Measurements from ENCODE around the gene IGFBP3.

IGFBP3 gene

DNA sequence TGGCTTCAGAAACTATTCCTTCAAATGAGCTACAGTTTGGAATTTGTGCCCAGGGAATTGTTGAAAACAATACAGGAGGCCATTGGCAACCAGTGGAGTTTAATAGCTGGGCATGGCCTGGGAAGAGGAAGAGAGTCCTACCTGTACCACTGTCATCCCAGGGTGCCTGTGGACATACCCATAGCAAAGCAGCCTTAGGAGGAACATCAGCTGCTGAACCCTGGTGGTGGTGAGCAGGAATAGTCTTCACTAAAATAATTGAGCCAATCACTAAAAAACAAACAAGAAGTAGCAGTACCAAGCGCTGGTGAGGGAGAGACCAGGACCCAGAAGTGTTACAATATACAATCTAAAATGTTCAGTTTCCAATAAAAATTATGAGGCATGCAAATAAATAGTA is 18.3 kb downstream of the IGFBP3 start:
- no peak overlapping the region for H2BK5ac ChIP-seq (ENCODE audit: low read depth, low read length, poor library complexity, severe bottlenecking)
- no peak overlapping the region for H2BK15ac ChIP-seq (ENCODE audit: low read depth, poor library complexity, severe bottlenecking)
- H3K14ac ChIP-seq (ENCODE audit: low read length in 2 of 2), result no peak overlapping the region
- no peaks in the 10 kb centered on the region for H3K4me1 ChIP-seq (ENCODE audit: control insufficient read depth, insufficient read depth, low read depth, low read length)
- no peak overlapping the region for H3K27ac ChIP-seq (ENCODE audit: low read length, poor library complexity, severe bottlenecking)
- peaks cover 0 to 26% of the 10 kb centered on the region in 2 experiments for H3K27me3 ChIP-seq (ENCODE audit: control insufficient read depth in 1 of 2, insufficient read depth in 1 of 2, low read length in 2 of 2)
- H3K9me3 ChIP-seq (ENCODE audit: control insufficient read depth, low read length), result no peaks in the 10 kb centered on the region
- H2BK120ac ChIP-seq (ENCODE audit: low read depth, low read length), result no peak overlapping the region
- no peak overlapping the region for H3K23ac ChIP-seq (ENCODE audit: low read length in 2 of 2)
- no peaks in the 10 kb centered on the region for H3K36me3 ChIP-seq (ENCODE audit: control insufficient read depth in 1 of 2, insufficient read depth in 2 of 2, low read depth in 1 of 2, low read length in 2 of 2)
- no peak overlapping the region for H3K18ac ChIP-seq (ENCODE audit: low read depth in 1 of 2, low read length in 2 of 2)
- no peak overlapping the region for H4K91ac ChIP-seq (ENCODE audit: low read length)
- H2AK5ac ChIP-seq (ENCODE audit: low read length, severe bottlenecking), result no peak overlapping the region
- H2BK12ac ChIP-seq (ENCODE audit: low read length in 2 of 2), result no peak overlapping the region
- H4K8ac ChIP-seq (ENCODE audit: low read length), result no peak overlapping the region
- H3K4me2 ChIP-seq (ENCODE audit: low read length, poor library complexity, severe bottlenecking), result no peak overlapping the region
- no peak overlapping the region for H2AFZ ChIP-seq (ENCODE audit: low read depth, low read length)
- DNase-seq, result no peak
- no peak overlapping the region for H3K9ac ChIP-seq (ENCODE audit: low read length)
- no CpG with 5 or more reads among the region's 1 CpG for WGBS
- no peak overlapping the region for H3K4ac ChIP-seq (ENCODE audit: low read depth in 1 of 2, low read length in 2 of 2)
- H3K79me1 ChIP-seq (replicated peaks; ENCODE audit: low read length, poor library complexity, severe bottlenecking), result no peaks in the 10 kb centered on the region
- no peak overlapping the region for H3K4me3 ChIP-seq (ENCODE audit: insufficient read depth in 1 of 2, low read depth in 1 of 2, low read length in 2 of 2)

DNA sequence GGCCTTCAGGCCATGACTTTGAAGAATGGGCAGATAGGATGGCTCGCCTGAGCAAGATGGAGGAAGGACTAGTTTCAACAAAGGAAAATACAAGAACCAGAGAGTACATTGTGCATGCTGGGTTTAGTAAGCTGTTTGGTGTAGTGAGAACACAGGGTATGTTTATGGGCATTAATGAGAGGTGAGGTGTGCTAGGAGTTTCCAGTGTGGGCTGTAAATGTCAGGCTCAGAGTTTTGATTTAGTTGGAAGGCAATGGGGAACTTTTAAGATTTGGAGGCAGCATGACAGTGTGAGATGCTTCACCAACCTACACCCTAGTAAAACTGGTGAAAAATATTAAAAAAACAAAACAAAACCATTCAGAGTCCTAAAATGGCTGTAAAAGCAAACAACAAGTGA is 19.5 kb downstream of the IGFBP3 start:
- no peak overlapping the region for H3K18ac ChIP-seq (ENCODE audit: low read depth in 1 of 2, low read length in 2 of 2)
- no peaks in the 10 kb centered on the region for H3K36me3 ChIP-seq (ENCODE audit: control insufficient read depth in 1 of 2, insufficient read depth in 2 of 2, low read depth in 1 of 2, low read length in 2 of 2)
- no peak overlapping the region for H3K4me3 ChIP-seq (ENCODE audit: insufficient read depth in 1 of 2, low read depth in 1 of 2, low read length in 2 of 2)
- no peak overlapping the region for H3K9ac ChIP-seq (ENCODE audit: low read length)
- H2AK5ac ChIP-seq (ENCODE audit: low read length, severe bottlenecking), result no peak overlapping the region
- H3K4ac ChIP-seq (ENCODE audit: low read depth in 1 of 2, low read length in 2 of 2), result no peak overlapping the region
- H4K91ac ChIP-seq (ENCODE audit: low read length), result no peak overlapping the region
- no peak overlapping the region for H2BK15ac ChIP-seq (ENCODE audit: low read depth, poor library complexity, severe bottlenecking)
- DNase-seq, result no peak
- no peak overlapping the region for H3K4me2 ChIP-seq (ENCODE audit: low read length, poor library complexity, severe bottlenecking)
- H3K9me3 ChIP-seq (ENCODE audit: control insufficient read depth, low read length), result no peaks in the 10 kb centered on the region
- no peak overlapping the region for H2BK12ac ChIP-seq (ENCODE audit: low read length in 2 of 2)
- H2BK120ac ChIP-seq (ENCODE audit: low read depth, low read length), result no peak overlapping the region
- H2AFZ ChIP-seq (ENCODE audit: low read depth, low read length), result no peak overlapping the region
- H3K4me1 ChIP-seq (ENCODE audit: control insufficient read depth, insufficient read depth, low read depth, low read length), result no peaks in the 10 kb centered on the region
- no peak overlapping the region for H3K23ac ChIP-seq (ENCODE audit: low read length in 2 of 2)
- H3K27ac ChIP-seq (ENCODE audit: low read length, poor library complexity, severe bottlenecking), result no peak overlapping the region
- H2BK5ac ChIP-seq (ENCODE audit: low read depth, low read length, poor library complexity, severe bottlenecking), result no peak overlapping the region
- no peak overlapping the region for H4K8ac ChIP-seq (ENCODE audit: low read length)
- H3K79me1 ChIP-seq (replicated peaks; ENCODE audit: low read length, poor library complexity, severe bottlenecking), result no peaks in the 10 kb centered on the region
- WGBS, result 73% methylated on average over 1 of the region's 1 CpG
- no peak overlapping the region for H3K14ac ChIP-seq (ENCODE audit: low read length in 2 of 2)
- peaks cover 0 to 26% of the 10 kb centered on the region in 2 experiments for H3K27me3 ChIP-seq (ENCODE audit: control insufficient read depth in 1 of 2, insufficient read depth in 1 of 2, low read length in 2 of 2)

GRCh38 chr7:45898222-45898621 is 22.9 kb downstream of the IGFBP3 start:
- no peaks in the 10 kb centered on the region for H3K9me3 ChIP-seq (ENCODE audit: control insufficient read depth, low read length)
- no peak overlapping the region for H3K4me2 ChIP-seq (ENCODE audit: low read length, poor library complexity, severe bottlenecking)
- no peak overlapping the region for H2AK5ac ChIP-seq (ENCODE audit: low read length, severe bottlenecking)
- no peak overlapping the region for H3K18ac ChIP-seq (ENCODE audit: low read depth in 1 of 2, low read length in 2 of 2)
- peaks cover 0 to 46% of the 10 kb centered on the region in 2 experiments for H3K27me3 ChIP-seq (ENCODE audit: control insufficient read depth in 1 of 2, insufficient read depth in 1 of 2, low read length in 2 of 2)
- peaks cover 2% of the 10 kb centered on the region for H3K4me1 ChIP-seq (ENCODE audit: control insufficient read depth, insufficient read depth, low read depth, low read length)
- no peak overlapping the region for H4K91ac ChIP-seq (ENCODE audit: low read length)
- no peak overlapping the region for H3K4ac ChIP-seq (ENCODE audit: low read depth in 1 of 2, low read length in 2 of 2)
- H2BK15ac ChIP-seq (ENCODE audit: low read depth, poor library complexity, severe bottlenecking), result no peak overlapping the region
- no peaks in the 10 kb centered on the region for H3K79me1 ChIP-seq (replicated peaks; ENCODE audit: low read length, poor library complexity, severe bottlenecking)
- H3K36me3 ChIP-seq (ENCODE audit: control insufficient read depth in 1 of 2, insufficient read depth in 2 of 2, low read depth in 1 of 2, low read length in 2 of 2), result no peaks in the 10 kb centered on the region
- no peak overlapping the region for H3K23ac ChIP-seq (ENCODE audit: low read length in 2 of 2)
- no peak overlapping the region for H3K9ac ChIP-seq (ENCODE audit: low read length)
- H4K8ac ChIP-seq (ENCODE audit: low read length), result no peak overlapping the region
- H2BK5ac ChIP-seq (ENCODE audit: low read depth, low read length, poor library complexity, severe bottlenecking), result no peak overlapping the region
- no peak for DNase-seq
- H2AFZ ChIP-seq (ENCODE audit: low read depth, low read length), result no peak overlapping the region
- no peak overlapping the region for H3K4me3 ChIP-seq (ENCODE audit: insufficient read depth in 1 of 2, low read depth in 1 of 2, low read length in 2 of 2)
- WGBS, result 79% methylated on average over 2 of the region's 2 CpGs
- H3K14ac ChIP-seq (ENCODE audit: low read length in 2 of 2), result no peak overlapping the region
- no peak overlapping the region for H2BK12ac ChIP-seq (ENCODE audit: low read length in 2 of 2)
- H2BK120ac ChIP-seq (ENCODE audit: low read depth, low read length), result no peak overlapping the region
- H3K27ac ChIP-seq (ENCODE audit: low read length, poor library complexity, severe bottlenecking), result no peak overlapping the region

DNA sequence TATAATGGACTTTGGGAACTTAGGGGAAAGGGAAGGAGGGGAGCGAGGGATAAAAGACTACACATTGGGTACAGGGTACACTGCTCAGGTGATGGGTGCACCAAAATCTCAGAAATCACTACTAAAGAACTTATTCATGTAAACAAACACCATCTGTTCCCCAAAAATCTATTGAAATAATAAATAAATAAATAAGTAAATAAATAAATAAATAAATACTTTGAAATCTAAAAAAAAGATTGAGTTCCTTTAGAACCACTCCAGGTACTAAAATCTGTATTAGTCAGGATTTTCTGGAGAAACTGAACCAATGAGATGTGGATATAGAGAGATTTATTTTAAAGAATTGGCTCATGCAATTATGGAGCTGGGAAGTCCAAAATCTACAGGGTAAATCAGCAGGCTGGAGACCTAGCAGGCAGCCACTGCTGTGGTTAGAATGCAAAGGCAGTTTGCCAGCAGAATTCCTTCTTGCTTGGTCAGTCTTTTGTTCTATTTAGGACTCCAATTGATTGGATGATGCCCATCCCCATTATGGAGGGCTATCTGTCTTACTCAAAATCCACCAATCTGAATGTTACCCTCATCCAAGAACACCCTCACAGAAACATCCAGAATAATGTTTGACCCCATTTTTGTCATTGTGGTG is 23.9 kb downstream of the IGFBP3 start:
- Histone ChIP-seq H2BK5ac (ENCODE audit: low read depth, low read length, poor library complexity, severe bottlenecking) (no peak overlapping the region), H3K18ac (ENCODE audit: low read depth in 1 of 2, low read length in 2 of 2) (no peak overlapping the region), H4K8ac (ENCODE audit: low read length) (no peak overlapping the region), H3K23ac (ENCODE audit: low read length in 2 of 2) (no peak overlapping the region), H3K27ac (ENCODE audit: low read length, poor library complexity, severe bottlenecking) (no peak overlapping the region), H3K4ac (ENCODE audit: low read depth in 1 of 2, low read length in 2 of 2) (no peak overlapping the region), H2BK120ac (ENCODE audit: low read depth, low read length) (no peak overlapping the region), H2BK12ac (ENCODE audit: low read length in 2 of 2) (no peak overlapping the region), H3K4me3 (ENCODE audit: insufficient read depth in 1 of 2, low read depth in 1 of 2, low read length in 2 of 2) (no peak overlapping the region), H3K14ac (ENCODE audit: low read length in 2 of 2) (no peak overlapping the region), H3K27me3 (ENCODE audit: control insufficient read depth in 1 of 2, insufficient read depth in 1 of 2, low read length in 2 of 2) (peaks cover 0 to 49% of the 10 kb centered on the region in 2 experiments), H2BK15ac (ENCODE audit: low read depth, poor library complexity, severe bottlenecking) (no peak overlapping the region), H3K4me2 (ENCODE audit: low read length, poor library complexity, severe bottlenecking) (no peak overlapping the region), H3K4me1 (ENCODE audit: control insufficient read depth, insufficient read depth, low read depth, low read length) (peaks cover 2% of the 10 kb centered on the region), H2AFZ (ENCODE audit: low read depth, low read length) (no peak overlapping the region), H3K9ac (ENCODE audit: low read length) (no peak overlapping the region), H3K9me3 (ENCODE audit: control insufficient read depth, low read length) (no peaks in the 10 kb centered on the region), H4K91ac (ENCODE audit: low read length) (no peak overlapping the region), H3K79me1 (replicated peaks; ENCODE audit: low read length, poor library complexity, severe bottlenecking) (no peaks in the 10 kb centered on the region), H2AK5ac (ENCODE audit: low read length, severe bottlenecking) (no peak overlapping the region), H3K36me3 (ENCODE audit: control insufficient read depth in 1 of 2, insufficient read depth in 2 of 2, low read depth in 1 of 2, low read length in 2 of 2) (no peaks in the 10 kb centered on the region)
- WGBS, result 100% methylated on average over 1 of the region's 1 CpG
- peak; percentile 39 for DNase-seq
